A549 (cell line): ENCODE data around the gene CPZ. TPM values are rescaled to one million over a fixed set of nuclear protein-coding genes. Genes with fewer than 3 reads are reported as not detected.

ENCODE experiments used
- ATAC-seq, 2 experiments: fragments of 200-7000 bp in 1 of 2; fragments of >200 bp in 1 of 2; cut with Nextera tagmentation in 1 of 2; cut with Tn5 transposase in 1 of 2; 3 replicates each; pipeline versions ENCODE4 v1.8.0 to v1.9.1; 2018 to 2020; ENCODE audit warnings: mild to moderate bottlenecking in 1 of 2, moderate library complexity in 1 of 2
- CTCF ChIA-PET: fragments of 300-600 bp; sonication (Branson Sonifier 250); formaldehyde crosslinking; extraction: SDS; loops from one replicate; lab custom pipeline; 2021; ENCODE audit warnings: antibody characterized with exemption, inconsistent platforms; lab: Yijun Ruan, JAX
- POLR2A ChIA-PET: fragments of 350-600 bp; formaldehyde crosslinking; extraction: SDS; loops from one replicate; lab custom pipeline; 2021; ENCODE audit warnings: antibody characterized with exemption, inconsistent platforms; lab: Yijun Ruan, JAX
- DNase-seq, 2 experiments: peaks; one replicate each; pipeline versions ENCODE4 v3.0.0 to v3.0.0-alpha.2; 2011 to 2016; ENCODE audit warnings: low read depth in 1 of 2, low spot score in 1 of 2
- FAIRE-seq: peaks from 2 replicates; lab custom pipeline; 2011; peaks lifted over from hg19 to GRCh38; lab: Jason Lieb, UNC
- H3K27ac ChIP-seq, 2 experiments: fragments of >200 bp; sonication (Bioruptor Twin); formaldehyde crosslinking; 3 replicates each; pipeline ENCODE4 v1.5.1; 2016 to 2017
- H3K4me1 ChIP-seq: fragments of >200 bp; sonication (Bioruptor Twin); formaldehyde crosslinking; 3 replicates; pipeline ENCODE4 v1.6.1; 2016
- H3K4me2 ChIP-seq: fragments of >200 bp; sonication (Bioruptor Twin); formaldehyde crosslinking; 3 replicates; pipeline ENCODE4 v1.6.1; 2016
- H3K4me3 ChIP-seq: fragments of >200 bp; sonication (Bioruptor Twin); formaldehyde crosslinking; 3 replicates; pipeline ENCODE4 v1.5.1; 2016
- H3K9me3 ChIP-seq: fragments of >200 bp; sonication (Bioruptor Twin); formaldehyde crosslinking; 3 replicates; pipeline ENCODE4 v1.6.1; 2016
- CBX2 ChIP-seq: fragments of 200-600 bp; sonication (generic); IDR thresholded peaks from 2 replicates; pipeline ENCODE4 v1.6.1; 2016; ENCODE audit warnings: low read depth, mild to moderate bottlenecking, borderline replicate concordance
- CBX8 ChIP-seq: fragments of 200-600 bp; sonication (generic); IDR thresholded peaks from 2 replicates; pipeline ENCODE4 v1.6.1; 2016
- CHD4 ChIP-seq: fragments of 200-600 bp; sonication (generic); IDR thresholded peaks from 2 replicates; pipeline ENCODE4 v1.6.1; 2016; ENCODE audit warnings: antibody characterized with exemption, mild to moderate bottlenecking, borderline replicate concordance
- EHF ChIP-seq: fragments of 250-450 bp; sonication (Bioruptor Pico); IDR thresholded peaks from 2 replicates; pipeline ENCODE4 v1.5.0; 2020; ENCODE audit warnings: mild to moderate bottlenecking
- EP300 ChIP-seq, 2 experiments: fragments of >200 bp; sonication (Bioruptor Twin); formaldehyde crosslinking; IDR thresholded peaks; 2 replicates in 1 of 2; 3 replicates in 1 of 2; pipeline ENCODE4 v1.6.1; 2016 to 2017
- FOSB ChIP-seq: fragments of 250-450 bp; sonication (Bioruptor Pico); IDR thresholded peaks from 2 replicates; pipeline ENCODE4 v1.5.0; 2020; ENCODE audit warnings: mild to moderate bottlenecking, moderate library complexity
- FOXS1 ChIP-seq: fragments of 250-450 bp; sonication (Bioruptor Pico); IDR thresholded peaks from 2 replicates; pipeline ENCODE4 v1.5.0; 2020; ENCODE audit warnings: mild to moderate bottlenecking, moderate library complexity
- HDAC2 ChIP-seq: fragments of 200-600 bp; sonication (generic); IDR thresholded peaks from 2 replicates; pipeline ENCODE4 v1.6.1; 2016
- HOXB13 ChIP-seq: fragments of 250-450 bp; sonication (Bioruptor Pico); IDR thresholded peaks from 2 replicates; pipeline ENCODE4 v1.5.0; 2020; ENCODE audit warnings: low read depth, mild to moderate bottlenecking, moderate library complexity
- JUN ChIP-seq, 2 experiments: fragments of >200 bp; sonication (Bioruptor Twin); formaldehyde crosslinking; IDR thresholded peaks; 2 replicates in 1 of 2; 3 replicates in 1 of 2; pipeline ENCODE4 v1.6.1; 2016 to 2017
- MYC ChIP-seq: IDR thresholded peaks from 2 replicates; pipeline ENCODE4 v1.6.1; 2012; ENCODE audit warnings: mild to moderate bottlenecking, inconsistent platforms, low read length, improper control_type of control experiment, borderline replicate concordance
- POLR2A ChIP-seq: IDR thresholded peaks from 2 replicates; pipeline ENCODE4 v1.6.1; 2012; ENCODE audit warnings: mild to moderate bottlenecking, low read length
- RCOR1 ChIP-seq: fragments of 150-350 bp; IDR thresholded peaks from 2 replicates; pipeline ENCODE4 v1.6.1; 2014; ENCODE audit warnings: antibody characterized with exemption, low read length, low read depth
- TFCP2L1 ChIP-seq: fragments of 250-450 bp; sonication (Bioruptor Pico); IDR thresholded peaks from 2 replicates; pipeline ENCODE4 v1.5.0; 2021; ENCODE audit warnings: mild to moderate bottlenecking
- ZC3H11A ChIP-seq: fragments of 450-650 bp; IDR thresholded peaks from 2 replicates; pipeline ENCODE4 v1.6.1; 2014; ENCODE audit warnings: antibody characterized with exemption, mild to moderate bottlenecking
- ZNF302 ChIP-seq: fragments of 250-450 bp; sonication (Bioruptor Pico); IDR thresholded peaks from 2 replicates; pipeline ENCODE4 v1.9.0; 2021; ENCODE audit warnings: inconsistent platforms, mild to moderate bottlenecking, moderate library complexity
- WGBS: methylation state at CpG from one replicate; pipeline ENCODE4 v1.1.6; 2017; ENCODE audit errors: missing lambda C conversion rate; 5-methylcytosine and 5-hydroxymethylcytosine counted together
- polyA plus RNA-seq, 4 experiments: library from polyadenylated mRNA; depleted of rRNA in 3 of 4; stranded (reverse); fragments of >200 nt; fragmentation: RNase III in 1 of 4; extraction: RNeasy Plus Mini Kit Qiagen cat#74134 plus additional on column Dnase treatment in 1 of 4; gene quantifications; 2 replicates in 3 of 4; 3 replicates in 1 of 4; pipeline ENCODE4 v1.2.3, GENCODE V29; 2011 to 2017
- TF ChIP-seq, protein P1 (sequence below): fragments of 250-450 bp; sonication (Bioruptor Pico); IDR thresholded peaks from 2 replicates; pipeline ENCODE4 v1.5.0; 2020; ENCODE audit warnings: low read depth, mild to moderate bottlenecking, moderate library complexity
- TF ChIP-seq, protein P2 (sequence below): IDR thresholded peaks from 2 replicates; pipeline ENCODE4 v1.6.1; 2012
- TF ChIP-seq, protein P3 (sequence below): fragments of >200 bp; sonication (Bioruptor Twin); formaldehyde crosslinking; IDR thresholded peaks from 3 replicates; pipeline ENCODE4 v1.5.1; 2016
- TF ChIP-seq, protein P4 (sequence below): fragments of 200-600 bp; sonication (generic); IDR thresholded peaks from 2 replicates; pipeline ENCODE4 v1.6.1; 2016; ENCODE audit warnings: antibody characterized with exemption, mild to moderate bottlenecking, moderate library complexity

Gene CPZ
- polyA plus RNA-seq, 2 of the 4 experiments (the other 2 are of a cell fraction) = 0.09 to 0.21 TPM

DNA sequence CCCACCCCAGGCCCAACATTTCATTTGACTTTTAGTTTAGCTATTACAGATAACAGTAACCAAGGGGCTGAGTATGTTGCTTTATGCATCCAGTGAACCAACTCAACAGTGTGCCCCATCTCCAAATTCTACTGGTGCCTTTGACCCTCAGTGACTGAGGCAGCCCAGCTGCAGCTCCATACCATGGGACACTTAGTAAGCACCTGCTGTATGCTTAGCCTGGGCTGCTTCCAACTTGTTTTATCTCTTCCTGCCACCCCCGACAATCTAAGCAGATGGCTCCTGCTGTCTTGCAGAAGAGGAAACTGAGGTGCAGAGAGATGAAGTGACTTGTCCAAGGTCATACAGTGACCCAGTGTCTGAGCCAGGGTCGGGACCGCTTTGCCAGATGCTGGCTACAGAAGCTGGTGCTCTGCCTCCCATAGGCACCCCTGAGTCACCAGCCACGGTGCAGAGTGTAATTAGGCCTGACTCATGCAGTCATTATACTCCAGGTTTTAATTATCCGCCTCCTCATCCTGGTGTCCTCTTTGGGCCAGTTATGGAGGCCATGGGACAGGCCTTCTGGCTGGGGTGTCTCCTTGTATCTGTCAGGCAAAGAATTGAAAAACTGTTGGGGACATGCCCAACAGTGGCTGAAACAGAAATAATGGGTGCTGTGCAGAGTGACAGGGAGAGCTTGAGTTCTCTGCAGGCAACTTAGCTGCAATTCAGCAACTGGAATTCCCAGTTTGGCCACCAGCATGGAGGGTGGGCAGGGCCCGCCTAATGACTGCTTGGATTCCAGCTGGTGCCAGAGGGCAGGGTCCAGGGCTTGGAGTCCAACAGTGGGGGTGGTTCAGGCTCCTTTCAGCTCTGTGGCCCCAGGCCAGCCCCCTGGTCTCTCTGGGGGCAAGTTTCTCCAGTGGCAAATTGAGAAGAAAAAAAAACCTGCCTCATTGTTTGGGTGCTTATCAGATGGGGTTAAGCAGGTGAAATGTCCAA lies 20.6 kb upstream of the CPZ start:
- FAIRE-seq (no peak), ATAC-seq (no peak), DNase-seq (no peak)
- Histone ChIP-seq H3K9me3 (no peaks in the 10 kb centered on the region), H3K4me2 (no peak overlapping the region), H3K4me3 (no peak overlapping the region), H3K4me1 (no peaks in the 10 kb centered on the region), H3K27ac (no peak overlapping the region)
- ChIA-PET POLR2A (no interaction called here), CTCF (interaction anchor here (1.0 kb wide), 1 partner anchor 102 kb away, joined by 3 read pairs; no protein-coding TSS in a partner anchor)
- TF ChIP-seq, protein P1, sequence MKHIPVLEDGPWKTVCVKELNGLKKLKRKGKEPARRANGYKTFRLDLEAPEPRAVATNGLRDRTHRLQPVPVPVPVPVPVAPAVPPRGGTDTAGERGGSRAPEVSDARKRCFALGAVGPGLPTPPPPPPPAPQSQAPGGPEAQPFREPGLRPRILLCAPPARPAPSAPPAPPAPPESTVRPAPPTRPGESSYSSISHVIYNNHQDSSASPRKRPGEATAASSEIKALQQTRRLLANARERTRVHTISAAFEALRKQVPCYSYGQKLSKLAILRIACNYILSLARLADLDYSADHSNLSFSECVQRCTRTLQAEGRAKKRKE = no peak
- TF ChIP-seq FOXS1 (no peak), ZC3H11A (no peak), JUN (IDR thresholded peaks at IDR 0.05) (no peak), EP300 (IDR thresholded peaks at IDR 0.05) (no peak), CBX8 (no peak), HOXB13 (no peak), EHF (CRISPR knock-in tag) (no peak), CHD4 (no peak), CBX2 (no peak), MYC (no peak), FOSB (no peak), ZNF302 (CRISPR knock-in tag) (no peak), POLR2A (no peak), HDAC2 (no peak)
- TF ChIP-seq, protein P2, sequence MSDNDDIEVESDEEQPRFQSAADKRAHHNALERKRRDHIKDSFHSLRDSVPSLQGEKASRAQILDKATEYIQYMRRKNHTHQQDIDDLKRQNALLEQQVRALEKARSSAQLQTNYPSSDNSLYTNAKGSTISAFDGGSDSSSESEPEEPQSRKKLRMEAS = no peak
- TF ChIP-seq, protein P3, sequence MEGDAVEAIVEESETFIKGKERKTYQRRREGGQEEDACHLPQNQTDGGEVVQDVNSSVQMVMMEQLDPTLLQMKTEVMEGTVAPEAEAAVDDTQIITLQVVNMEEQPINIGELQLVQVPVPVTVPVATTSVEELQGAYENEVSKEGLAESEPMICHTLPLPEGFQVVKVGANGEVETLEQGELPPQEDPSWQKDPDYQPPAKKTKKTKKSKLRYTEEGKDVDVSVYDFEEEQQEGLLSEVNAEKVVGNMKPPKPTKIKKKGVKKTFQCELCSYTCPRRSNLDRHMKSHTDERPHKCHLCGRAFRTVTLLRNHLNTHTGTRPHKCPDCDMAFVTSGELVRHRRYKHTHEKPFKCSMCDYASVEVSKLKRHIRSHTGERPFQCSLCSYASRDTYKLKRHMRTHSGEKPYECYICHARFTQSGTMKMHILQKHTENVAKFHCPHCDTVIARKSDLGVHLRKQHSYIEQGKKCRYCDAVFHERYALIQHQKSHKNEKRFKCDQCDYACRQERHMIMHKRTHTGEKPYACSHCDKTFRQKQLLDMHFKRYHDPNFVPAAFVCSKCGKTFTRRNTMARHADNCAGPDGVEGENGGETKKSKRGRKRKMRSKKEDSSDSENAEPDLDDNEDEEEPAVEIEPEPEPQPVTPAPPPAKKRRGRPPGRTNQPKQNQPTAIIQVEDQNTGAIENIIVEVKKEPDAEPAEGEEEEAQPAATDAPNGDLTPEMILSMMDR = no peak
- WGBS = 49% methylated on average over 6 of the region's 6 CpGs

DNA sequence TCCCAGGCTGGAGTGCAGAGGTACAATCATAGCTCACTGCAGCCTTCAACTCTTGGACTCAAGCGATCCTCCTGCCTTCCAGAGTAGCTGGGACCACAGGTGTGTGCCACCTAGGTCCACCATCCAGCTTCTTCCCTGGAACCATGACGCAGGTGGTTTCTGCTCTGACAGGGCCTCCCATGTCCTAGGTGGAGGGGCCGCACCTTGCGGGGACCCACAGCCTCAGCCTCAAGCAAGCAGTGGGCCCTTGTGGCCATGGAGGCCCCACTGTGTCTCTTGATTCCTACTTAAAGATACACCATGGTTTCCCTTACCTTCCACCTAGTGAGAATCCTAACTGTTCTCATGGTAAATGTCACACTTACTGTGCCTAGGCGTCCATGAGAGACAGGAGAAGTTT lies 19.3 kb upstream of the CPZ start:
- no peaks in the 10 kb centered on the region for H3K9me3 ChIP-seq
- FAIRE-seq (no peak), ATAC-seq (no peak)
- H3K4me2 ChIP-seq = no peak overlapping the region
- no peak overlapping the region for H3K4me3 ChIP-seq
- ChIA-PET POLR2A (no interaction called here), CTCF (no interaction called here)
- whole genome bisulfite sequencing = 48% methylated on average over 5 of the region's 5 CpGs
- no peak overlapping the region for H3K27ac ChIP-seq
- H3K4me1 ChIP-seq = no peaks in the 10 kb centered on the region
- TF ChIP-seq, protein P3 = no peak
- no peak for TF ChIP-seq RCOR1
- TF ChIP-seq EHF (CRISPR knock-in tag) = no peak
- no peak for TF ChIP-seq TFCP2L1 (CRISPR knock-in tag)
- TF ChIP-seq, protein P4, sequence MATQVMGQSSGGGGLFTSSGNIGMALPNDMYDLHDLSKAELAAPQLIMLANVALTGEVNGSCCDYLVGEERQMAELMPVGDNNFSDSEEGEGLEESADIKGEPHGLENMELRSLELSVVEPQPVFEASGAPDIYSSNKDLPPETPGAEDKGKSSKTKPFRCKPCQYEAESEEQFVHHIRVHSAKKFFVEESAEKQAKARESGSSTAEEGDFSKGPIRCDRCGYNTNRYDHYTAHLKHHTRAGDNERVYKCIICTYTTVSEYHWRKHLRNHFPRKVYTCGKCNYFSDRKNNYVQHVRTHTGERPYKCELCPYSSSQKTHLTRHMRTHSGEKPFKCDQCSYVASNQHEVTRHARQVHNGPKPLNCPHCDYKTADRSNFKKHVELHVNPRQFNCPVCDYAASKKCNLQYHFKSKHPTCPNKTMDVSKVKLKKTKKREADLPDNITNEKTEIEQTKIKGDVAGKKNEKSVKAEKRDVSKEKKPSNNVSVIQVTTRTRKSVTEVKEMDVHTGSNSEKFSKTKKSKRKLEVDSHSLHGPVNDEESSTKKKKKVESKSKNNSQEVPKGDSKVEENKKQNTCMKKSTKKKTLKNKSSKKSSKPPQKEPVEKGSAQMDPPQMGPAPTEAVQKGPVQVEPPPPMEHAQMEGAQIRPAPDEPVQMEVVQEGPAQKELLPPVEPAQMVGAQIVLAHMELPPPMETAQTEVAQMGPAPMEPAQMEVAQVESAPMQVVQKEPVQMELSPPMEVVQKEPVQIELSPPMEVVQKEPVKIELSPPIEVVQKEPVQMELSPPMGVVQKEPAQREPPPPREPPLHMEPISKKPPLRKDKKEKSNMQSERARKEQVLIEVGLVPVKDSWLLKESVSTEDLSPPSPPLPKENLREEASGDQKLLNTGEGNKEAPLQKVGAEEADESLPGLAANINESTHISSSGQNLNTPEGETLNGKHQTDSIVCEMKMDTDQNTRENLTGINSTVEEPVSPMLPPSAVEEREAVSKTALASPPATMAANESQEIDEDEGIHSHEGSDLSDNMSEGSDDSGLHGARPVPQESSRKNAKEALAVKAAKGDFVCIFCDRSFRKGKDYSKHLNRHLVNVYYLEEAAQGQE = no peak
- TF ChIP-seq, all 56 proteins: peak for 0
- DNase-seq = no peak
